ENCODE data around the gene RAD51B. TPM values are rescaled to one million over a fixed set of nuclear protein-coding genes. Genes with fewer than 3 reads are reported as not detected.

The RAD51B gene
- total and polyA plus RNA-seq, 8 donors, result 1.8 to 30.7 (median 15.3) TPM

- H3K36me3 ChIP-seq, result no peaks in the 10 kb centered on the region
- WGBS, 5 donors, result 22 to 45% (median 39%) methylated on average over 4 of the region's 4 CpGs
- DNase-seq, result peak in 1 of 2 donors; percentile 39
- intact Hi-C loops (cut with DNase I; ENCODE audit: low total_unique reads), result no loop called here
- H3K9me3 ChIP-seq, result peaks cover 5 to 31% (median 18%) of the 10 kb centered on the region in 4 donors
- no peak overlapping the region for H3K4me3 ChIP-seq
- peaks cover 40 to 56% (median 47%) of the 10 kb centered on the region in 4 donors for H3K4me1 ChIP-seq
- H3K27me3 ChIP-seq, result no peaks in the 10 kb centered on the region
- H3K27ac ChIP-seq, result peak overlapping the region; percentile 67 to 85 (median 72)
- TF ChIP-seq POLR2AphosphoS5 (IDR thresholded peaks at IDR 0.05) (no peak), EP300 (IDR thresholded peaks at IDR 0.05) (no peak), POLR2A (IDR thresholded peaks at IDR 0.05) (no peak)
- TF ChIP-seq, protein P1, sequence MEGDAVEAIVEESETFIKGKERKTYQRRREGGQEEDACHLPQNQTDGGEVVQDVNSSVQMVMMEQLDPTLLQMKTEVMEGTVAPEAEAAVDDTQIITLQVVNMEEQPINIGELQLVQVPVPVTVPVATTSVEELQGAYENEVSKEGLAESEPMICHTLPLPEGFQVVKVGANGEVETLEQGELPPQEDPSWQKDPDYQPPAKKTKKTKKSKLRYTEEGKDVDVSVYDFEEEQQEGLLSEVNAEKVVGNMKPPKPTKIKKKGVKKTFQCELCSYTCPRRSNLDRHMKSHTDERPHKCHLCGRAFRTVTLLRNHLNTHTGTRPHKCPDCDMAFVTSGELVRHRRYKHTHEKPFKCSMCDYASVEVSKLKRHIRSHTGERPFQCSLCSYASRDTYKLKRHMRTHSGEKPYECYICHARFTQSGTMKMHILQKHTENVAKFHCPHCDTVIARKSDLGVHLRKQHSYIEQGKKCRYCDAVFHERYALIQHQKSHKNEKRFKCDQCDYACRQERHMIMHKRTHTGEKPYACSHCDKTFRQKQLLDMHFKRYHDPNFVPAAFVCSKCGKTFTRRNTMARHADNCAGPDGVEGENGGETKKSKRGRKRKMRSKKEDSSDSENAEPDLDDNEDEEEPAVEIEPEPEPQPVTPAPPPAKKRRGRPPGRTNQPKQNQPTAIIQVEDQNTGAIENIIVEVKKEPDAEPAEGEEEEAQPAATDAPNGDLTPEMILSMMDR (IDR thresholded peaks at IDR 0.05), result no peak
These were observed 792.0 kb downstream of the RAD51B start for GRCh38 chr14:68611599-68611998.

DNA sequence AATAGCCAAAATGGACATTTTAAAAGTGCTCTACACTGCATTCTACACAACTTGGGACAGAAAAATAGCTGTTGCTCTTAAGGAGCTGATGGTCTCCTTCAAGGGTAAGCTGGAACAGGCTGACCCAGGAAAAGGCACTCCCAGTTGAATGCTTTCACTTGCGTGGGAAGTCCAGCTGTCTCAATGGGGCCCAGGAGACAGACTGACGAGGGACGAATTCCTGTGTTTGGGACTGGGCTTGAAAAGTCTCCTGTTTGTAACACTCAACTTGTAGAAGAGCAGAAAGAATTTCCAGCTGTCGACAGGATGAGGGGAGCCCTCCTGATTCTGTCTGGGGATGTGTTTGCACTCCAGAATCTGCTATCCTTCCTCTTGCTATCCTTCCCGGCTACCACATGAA is 792.5 kb downstream of the RAD51B start:
- H3K27me3 ChIP-seq, result no peaks in the 10 kb centered on the region
- no peaks in the 10 kb centered on the region for H3K36me3 ChIP-seq
- TF ChIP-seq EP300 (IDR thresholded peaks at IDR 0.05) (no peak), POLR2AphosphoS5 (IDR thresholded peaks at IDR 0.05) (peak in 2 of 3 donors; percentile 19 to 28)
- intact Hi-C loops (cut with DNase I; ENCODE audit: low total_unique reads), result no loop called here
- 26 to 47% (median 36%) methylated on average over 5 of the region's 5 CpGs for WGBS, 5 donors
- H3K4me1 ChIP-seq, result peaks cover 36 to 52% (median 43%) of the 10 kb centered on the region in 4 donors
- peaks cover 10 to 35% (median 22%) of the 10 kb centered on the region in 4 donors for H3K9me3 ChIP-seq
- peak overlapping the region; percentile 67 to 85 (median 74) for H3K27ac ChIP-seq
- DNase-seq, result peak in 1 of 2 donors; percentile 77
- no peak overlapping the region for H3K4me3 ChIP-seq

DNA sequence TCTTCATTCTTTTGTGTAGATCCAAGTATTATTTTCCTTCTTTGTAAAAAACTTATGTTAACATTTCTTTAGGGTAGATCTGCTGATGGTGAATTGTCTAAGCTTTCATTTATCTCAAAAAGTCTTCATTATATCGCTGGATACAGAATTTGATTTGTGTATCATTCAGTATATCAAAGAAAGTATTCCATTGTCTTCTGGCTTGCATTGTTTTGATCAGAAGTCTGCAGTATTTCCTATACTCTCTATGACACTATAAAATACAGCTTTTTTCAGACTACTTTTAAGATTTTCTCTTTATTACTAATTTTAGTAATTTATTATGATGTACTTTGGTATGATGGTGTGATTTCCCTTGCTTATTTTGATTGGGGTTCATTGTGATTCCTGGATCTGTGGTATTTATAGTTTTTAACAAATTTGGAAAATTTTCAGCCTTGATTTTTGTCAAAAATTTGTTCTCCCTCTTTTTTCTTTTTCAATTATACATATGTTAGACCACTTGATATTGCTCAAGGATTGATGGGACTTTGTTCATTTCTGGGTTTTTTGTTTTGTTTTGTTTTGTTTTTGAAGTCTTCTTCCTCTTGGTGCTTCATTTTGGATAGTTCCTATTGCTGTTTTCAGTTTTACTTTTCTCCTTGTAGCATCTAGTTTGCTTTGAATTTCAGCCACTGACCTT is 796.8 kb downstream of the RAD51B start:
- no peak for TF ChIP-seq POLR2AphosphoS5 (IDR thresholded peaks at IDR 0.05)
- no peak for TF ChIP-seq POLR2A (IDR thresholded peaks at IDR 0.05)
- TF ChIP-seq, protein P1 (IDR thresholded peaks at IDR 0.05), result no peak
- intact Hi-C loops (cut with DNase I; ENCODE audit: low total_unique reads), result no loop called here
- no peak overlapping the region for H3K4me3 ChIP-seq
- H3K27me3 ChIP-seq, result no peaks in the 10 kb centered on the region
- H3K4me1 ChIP-seq, result peaks cover 15 to 23% (median 16%) of the 10 kb centered on the region in 4 donors
- no peak for DNase-seq
- WGBS, 5 donors, result 78 to 93% (median 88%) methylated on average over 1 of the region's 1 CpG
- H3K27ac ChIP-seq, result no peak overlapping the region
- H3K9me3 ChIP-seq, result peaks cover 17 to 50% (median 31%) of the 10 kb centered on the region in 4 donors
- H3K36me3 ChIP-seq, result no peaks in the 10 kb centered on the region

DNA sequence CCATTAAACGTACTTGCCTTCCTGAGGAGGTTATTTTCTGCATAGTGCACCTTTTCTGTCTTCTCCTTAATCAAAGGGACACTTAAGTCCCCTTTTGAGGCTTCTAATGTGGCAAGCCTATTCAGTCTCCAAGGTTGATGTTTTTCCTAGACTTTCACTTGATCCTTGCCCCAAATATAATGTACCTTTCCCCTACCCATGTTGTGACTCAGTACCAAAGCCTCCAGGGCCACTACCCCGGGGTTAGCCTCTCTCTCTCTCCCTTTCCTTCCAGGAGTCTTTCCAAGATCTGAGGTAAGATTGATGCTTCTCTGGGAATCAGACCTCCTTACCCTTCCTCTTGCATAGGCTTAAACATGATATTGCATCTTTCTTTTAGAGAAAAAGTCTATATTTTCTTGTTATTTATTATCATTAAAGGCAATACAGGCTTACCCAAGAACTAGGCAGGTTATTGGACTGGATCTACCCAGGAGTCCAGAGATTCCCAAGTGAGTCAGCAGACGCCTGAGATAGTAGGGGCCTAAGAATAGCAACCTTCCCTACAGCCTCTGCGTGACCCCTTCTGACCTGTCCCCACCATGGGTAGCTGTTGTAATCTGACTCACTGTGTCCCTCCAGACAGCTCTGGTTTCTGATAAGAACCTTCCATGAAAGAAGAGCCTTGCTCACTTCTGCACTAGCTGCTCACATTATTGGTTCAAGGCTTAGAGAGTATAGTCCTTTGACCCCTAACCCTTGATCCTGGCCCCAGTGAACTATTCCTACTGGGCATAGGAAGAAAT is 800.4 kb downstream of the RAD51B start:
- no peak overlapping the region for H3K4me3 ChIP-seq
- peaks cover 17 to 35% (median 25%) of the 10 kb centered on the region in 4 donors for H3K9me3 ChIP-seq
- no peak for DNase-seq
- H3K27ac ChIP-seq, result no peak overlapping the region
- peaks cover 0 to 6% (median 2%) of the 10 kb centered on the region in 4 donors for H3K4me1 ChIP-seq
- TF ChIP-seq POLR2AphosphoS5 (IDR thresholded peaks at IDR 0.05), result no peak
- no peak for TF ChIP-seq EP300 (IDR thresholded peaks at IDR 0.05)
- TF ChIP-seq, protein P1 (IDR thresholded peaks at IDR 0.05), result no peak
- TF ChIP-seq POLR2A (IDR thresholded peaks at IDR 0.05), result no peak
- no peaks in the 10 kb centered on the region for H3K27me3 ChIP-seq
- no peaks in the 10 kb centered on the region for H3K36me3 ChIP-seq
- WGBS, 5 donors, result 51 to 66% (median 63%) methylated on average over 4 of the region's 4 CpGs
- intact Hi-C loops (cut with DNase I; ENCODE audit: low total_unique reads), result no loop called here
